ENCODE measurements around the gene TMIGD1. TPM values are rescaled to one million over a fixed set of nuclear protein-coding genes. Genes with fewer than 3 reads are reported as not detected.
A peak's percentile ranks its signal among the peaks of the same experiment; 100 is the strongest.

Gene TMIGD1
- total and polyA plus RNA-seq, 2 of the 13 experiments (the other 11 are each of a cell fraction or from before 2014, with no cell fraction given) = not detected

DNA sequence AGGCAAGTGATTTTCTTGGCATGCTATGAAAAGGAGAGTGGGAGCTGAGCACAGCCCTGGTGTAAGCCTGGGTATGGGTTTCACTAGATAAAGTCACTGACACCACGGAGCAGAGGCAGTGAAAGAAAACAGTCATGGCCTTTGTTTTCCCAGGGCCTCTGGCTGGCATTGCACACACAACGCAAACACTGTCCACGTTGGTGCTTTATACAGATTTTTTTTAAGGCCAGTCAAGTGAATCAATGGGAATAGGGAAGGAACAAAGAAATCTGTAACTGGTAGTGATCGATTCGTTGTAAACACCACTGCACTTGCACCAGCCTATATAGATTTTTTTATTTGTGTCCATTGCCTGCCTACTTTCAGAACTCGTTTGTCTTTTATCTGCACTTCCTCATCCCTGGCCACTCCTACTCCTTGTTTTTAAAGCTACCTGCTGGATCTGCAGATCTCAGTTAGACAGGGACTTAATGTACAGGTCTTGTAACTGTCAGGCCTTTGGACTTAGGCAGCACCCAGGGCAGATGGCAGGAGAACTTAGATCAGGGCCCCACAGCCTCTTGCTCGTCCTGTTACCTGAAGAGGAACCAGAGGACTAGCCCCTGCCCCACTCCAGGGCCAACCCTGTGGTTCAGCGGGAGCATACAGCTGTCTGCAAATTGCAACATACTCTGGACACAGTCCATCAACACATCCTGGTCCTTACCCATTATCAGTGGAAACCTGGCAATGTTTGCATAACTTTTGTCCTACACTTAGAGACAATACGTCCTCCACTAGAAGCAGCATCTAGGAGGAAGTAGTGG lies 10.6 kb upstream of the TMIGD1 start (continued):
- TF ChIP-seq ZNF333 (CRISPR knock-in tag; IDR thresholded peaks at IDR 0.05; ENCODE audit: borderline replicate concordance) (no peak; the same call in 1 of the 2 replicates), NFKB2 (CRISPR knock-in tag; IDR thresholded peaks at IDR 0.05; ENCODE audit: borderline replicate concordance) (no peak), ZNF143 (CRISPR knock-in tag; IDR thresholded peaks at IDR 0.05) (peak; percentile 39; the same call in 1 of the 2 replicates), POGZ (CRISPR knock-in tag; IDR thresholded peaks at IDR 0.05) (peak; percentile 58; the same call in 1 of the 2 replicates), ZFYVE20 (CRISPR knock-in tag; IDR thresholded peaks at IDR 0.05; ENCODE audit: borderline replicate concordance, low read depth) (no peak), IRX3 (CRISPR knock-in tag; IDR thresholded peaks at IDR 0.05; ENCODE audit: borderline replicate concordance, low read depth) (peak; percentile 82), HNF4G (IDR thresholded peaks at IDR 0.05; ENCODE audit: borderline replicate concordance, low read depth, low read length) (peak; percentile 94), HNF4G (CRISPR knock-in tag; IDR thresholded peaks at IDR 0.05; ENCODE audit: borderline replicate concordance, low read depth) (peak; percentile 87; the same call in 1 of the 2 replicates), ONECUT2 (CRISPR knock-in tag; IDR thresholded peaks at IDR 0.05) (peak; percentile 93), SP4 (CRISPR knock-in tag; IDR thresholded peaks at IDR 0.05) (no peak), CBX5 (CRISPR knock-in tag; IDR thresholded peaks at IDR 0.05; ENCODE audit: borderline replicate concordance) (peak; percentile 96), RFX5 (IDR thresholded peaks at IDR 0.05; ENCODE audit: low read depth, low read length) (no peak; the same call in 1 of the 2 replicates), ZNF329 (CRISPR knock-in tag; IDR thresholded peaks at IDR 0.05; ENCODE audit: low read depth) (0 out of 2 replicates have a peak, but pooled peaks have one; percentile 53), ZNF101 (CRISPR knock-in tag; IDR thresholded peaks at IDR 0.05; ENCODE audit: borderline replicate concordance, low read depth) (no peak), IRF2 (CRISPR knock-in tag; IDR thresholded peaks at IDR 0.05) (peak; percentile 92), SMARCC2 (IDR thresholded peaks at IDR 0.05) (no peak), RNF219 (CRISPR knock-in tag; IDR thresholded peaks at IDR 0.05) (peak; percentile 91)
- TF ChIP-seq, protein P1, sequence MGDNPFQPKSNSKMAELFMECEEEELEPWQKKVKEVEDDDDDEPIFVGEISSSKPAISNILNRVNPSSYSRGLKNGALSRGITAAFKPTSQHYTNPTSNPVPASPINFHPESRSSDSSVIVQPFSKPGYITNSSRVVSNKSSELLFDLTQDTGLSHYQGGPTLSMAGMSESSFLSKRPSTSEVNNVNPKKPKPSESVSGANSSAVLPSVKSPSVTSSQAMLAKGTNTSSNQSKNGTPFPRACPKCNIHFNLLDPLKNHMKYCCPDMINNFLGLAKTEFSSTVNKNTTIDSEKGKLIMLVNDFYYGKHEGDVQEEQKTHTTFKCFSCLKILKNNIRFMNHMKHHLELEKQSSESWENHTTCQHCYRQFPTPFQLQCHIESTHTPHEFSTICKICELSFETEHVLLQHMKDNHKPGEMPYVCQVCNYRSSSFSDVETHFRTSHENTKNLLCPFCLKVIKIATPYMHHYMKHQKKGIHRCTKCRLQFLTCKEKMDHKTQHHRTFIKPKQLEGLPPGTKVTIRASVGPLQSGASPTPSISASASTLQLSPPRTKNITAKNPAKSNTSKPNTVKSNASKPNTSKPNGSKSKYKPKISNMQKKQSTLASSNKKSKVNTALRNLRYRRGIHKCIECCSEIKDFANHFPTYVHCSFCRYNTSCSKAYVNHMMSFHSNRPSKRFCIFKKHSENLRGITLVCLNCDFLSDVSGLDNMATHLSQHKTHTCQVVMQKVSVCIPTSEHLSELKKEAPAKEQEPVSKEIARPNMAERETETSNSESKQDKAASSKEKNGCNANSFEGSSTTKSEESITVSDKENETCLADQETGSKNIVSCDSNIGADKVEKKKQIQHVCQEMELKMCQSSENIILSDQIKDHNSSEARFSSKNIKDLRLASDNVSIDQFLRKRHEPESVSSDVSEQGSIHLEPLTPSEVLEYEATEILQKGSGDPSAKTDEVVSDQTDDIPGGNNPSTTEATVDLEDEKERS (CRISPR knock-in tag; IDR thresholded peaks at IDR 0.05) = peak; percentile 74; the same call in 1 of the 2 replicates
- TF ChIP-seq, protein P2, sequence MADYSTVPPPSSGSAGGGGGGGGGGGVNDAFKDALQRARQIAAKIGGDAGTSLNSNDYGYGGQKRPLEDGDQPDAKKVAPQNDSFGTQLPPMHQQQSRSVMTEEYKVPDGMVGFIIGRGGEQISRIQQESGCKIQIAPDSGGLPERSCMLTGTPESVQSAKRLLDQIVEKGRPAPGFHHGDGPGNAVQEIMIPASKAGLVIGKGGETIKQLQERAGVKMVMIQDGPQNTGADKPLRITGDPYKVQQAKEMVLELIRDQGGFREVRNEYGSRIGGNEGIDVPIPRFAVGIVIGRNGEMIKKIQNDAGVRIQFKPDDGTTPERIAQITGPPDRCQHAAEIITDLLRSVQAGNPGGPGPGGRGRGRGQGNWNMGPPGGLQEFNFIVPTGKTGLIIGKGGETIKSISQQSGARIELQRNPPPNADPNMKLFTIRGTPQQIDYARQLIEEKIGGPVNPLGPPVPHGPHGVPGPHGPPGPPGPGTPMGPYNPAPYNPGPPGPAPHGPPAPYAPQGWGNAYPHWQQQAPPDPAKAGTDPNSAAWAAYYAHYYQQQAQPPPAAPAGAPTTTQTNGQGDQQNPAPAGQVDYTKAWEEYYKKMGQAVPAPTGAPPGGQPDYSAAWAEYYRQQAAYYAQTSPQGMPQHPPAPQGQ (CRISPR knock-in tag; IDR thresholded peaks at IDR 0.05; ENCODE audit: borderline replicate concordance) = peak; percentile 46; the same call in 1 of the 2 replicates
- TF ChIP-seq, protein P3, sequence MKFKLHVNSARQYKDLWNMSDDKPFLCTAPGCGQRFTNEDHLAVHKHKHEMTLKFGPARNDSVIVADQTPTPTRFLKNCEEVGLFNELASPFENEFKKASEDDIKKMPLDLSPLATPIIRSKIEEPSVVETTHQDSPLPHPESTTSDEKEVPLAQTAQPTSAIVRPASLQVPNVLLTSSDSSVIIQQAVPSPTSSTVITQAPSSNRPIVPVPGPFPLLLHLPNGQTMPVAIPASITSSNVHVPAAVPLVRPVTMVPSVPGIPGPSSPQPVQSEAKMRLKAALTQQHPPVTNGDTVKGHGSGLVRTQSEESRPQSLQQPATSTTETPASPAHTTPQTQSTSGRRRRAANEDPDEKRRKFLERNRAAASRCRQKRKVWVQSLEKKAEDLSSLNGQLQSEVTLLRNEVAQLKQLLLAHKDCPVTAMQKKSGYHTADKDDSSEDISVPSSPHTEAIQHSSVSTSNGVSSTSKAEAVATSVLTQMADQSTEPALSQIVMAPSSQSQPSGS (CRISPR knock-in tag; IDR thresholded peaks at IDR 0.05) = peak; percentile 89
